AG04450 (cell line): ENCODE measurements around the gene G3BP1. TPM values are rescaled to one million over a fixed set of nuclear protein-coding genes. Genes with fewer than 3 reads are reported as not detected.
"Not testable (repeated sequence)": the region's sequence is repeated elsewhere in the genome, so short reads cannot be mapped to it uniquely, and the experiment has no call there.

Source experiments
- CTCF ChIA-PET: fragments of 300-600, 350-600 bp; formaldehyde crosslinking; extraction: SDS; loops from one replicate; lab custom pipeline; 2022; ENCODE audit warnings: antibody characterized with exemption, inconsistent platforms; lab: Charles Lee
- POLR2A ChIA-PET: fragments of 350-600 bp; formaldehyde crosslinking; extraction: SDS; loops from one replicate; lab custom pipeline; 2021; ENCODE audit warnings: antibody characterized with exemption, inconsistent platforms; lab: Yijun Ruan, JAX
- DNase-seq: peaks from one replicate; pipeline ENCODE4 v3.0.0-alpha.2; 2011; ENCODE audit warnings: low read depth, low spot score
- H3K27ac ChIP-seq: one replicate; pipeline ENCODE4 v1.5.1; 2012; ENCODE audit warnings: low read depth, low read length, control low read depth
- H3K27me3 ChIP-seq: one replicate; pipeline ENCODE4 v1.6.0; 2012; ENCODE audit warnings: low read length; ENCODE audit not compliant: control insufficient read depth, insufficient read depth
- H3K4me3 ChIP-seq: 2 replicates; pipeline ENCODE4 v1.5.1; 2011; ENCODE audit warnings: mild to moderate bottlenecking, low read depth, low read length, control low read depth
- H3K9me3 ChIP-seq: 2 replicates; pipeline ENCODE4 v1.5.1; 2012; ENCODE audit warnings: low read length; ENCODE audit not compliant: control insufficient read depth, insufficient read depth
- polyA plus RNA-seq: library from polyadenylated mRNA; depleted of rRNA; stranded (reverse); fragments of >200 nt; gene quantifications from 2 replicates; pipeline ENCODE4 v1.2.3, GENCODE V29; 2011
- TF ChIP-seq, protein P1 (sequence below): IDR thresholded peaks from 2 replicates; pipeline ENCODE4 v1.5.1; 2011; ENCODE audit warnings: low read depth, low read length, control low read depth, inconsistent platforms

Gene G3BP1
- polyA plus RNA-seq, 1 experiment, result 87.7 TPM

DNA sequence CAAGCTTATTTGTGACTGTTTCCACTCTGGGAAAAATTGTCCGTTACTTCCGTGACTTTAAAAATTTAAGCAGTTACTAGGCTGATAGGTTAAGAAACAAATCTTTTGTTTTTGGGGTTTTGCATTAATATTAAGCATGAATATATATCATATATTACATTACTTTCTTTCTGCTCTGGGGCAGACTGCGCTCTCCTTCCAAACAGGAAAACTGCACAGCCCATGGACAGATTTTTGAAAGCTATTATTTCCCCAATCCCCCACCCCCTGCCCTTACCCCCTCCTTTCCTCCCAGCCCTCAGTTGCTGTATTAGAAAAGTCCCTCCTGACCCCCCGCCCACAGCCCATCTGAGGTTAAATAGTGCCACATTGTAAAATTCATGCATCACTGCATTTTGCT, 50.4 kb downstream of the G3BP1 start:
- POLR2A ChIA-PET, result no interaction called here
- Histone ChIP-seq H3K4me3 (no peak overlapping the region), H3K9me3 (no peaks in the 10 kb centered on the region), H3K27me3 (no peaks in the 10 kb centered on the region), H3K27ac (no peak overlapping the region)
- TF ChIP-seq, protein P1, sequence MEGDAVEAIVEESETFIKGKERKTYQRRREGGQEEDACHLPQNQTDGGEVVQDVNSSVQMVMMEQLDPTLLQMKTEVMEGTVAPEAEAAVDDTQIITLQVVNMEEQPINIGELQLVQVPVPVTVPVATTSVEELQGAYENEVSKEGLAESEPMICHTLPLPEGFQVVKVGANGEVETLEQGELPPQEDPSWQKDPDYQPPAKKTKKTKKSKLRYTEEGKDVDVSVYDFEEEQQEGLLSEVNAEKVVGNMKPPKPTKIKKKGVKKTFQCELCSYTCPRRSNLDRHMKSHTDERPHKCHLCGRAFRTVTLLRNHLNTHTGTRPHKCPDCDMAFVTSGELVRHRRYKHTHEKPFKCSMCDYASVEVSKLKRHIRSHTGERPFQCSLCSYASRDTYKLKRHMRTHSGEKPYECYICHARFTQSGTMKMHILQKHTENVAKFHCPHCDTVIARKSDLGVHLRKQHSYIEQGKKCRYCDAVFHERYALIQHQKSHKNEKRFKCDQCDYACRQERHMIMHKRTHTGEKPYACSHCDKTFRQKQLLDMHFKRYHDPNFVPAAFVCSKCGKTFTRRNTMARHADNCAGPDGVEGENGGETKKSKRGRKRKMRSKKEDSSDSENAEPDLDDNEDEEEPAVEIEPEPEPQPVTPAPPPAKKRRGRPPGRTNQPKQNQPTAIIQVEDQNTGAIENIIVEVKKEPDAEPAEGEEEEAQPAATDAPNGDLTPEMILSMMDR, result no peak
- CTCF ChIA-PET, result interaction anchor here (0.6 to 12.8 kb wide), 2 partner anchors 195 to 318 kb away, joined by 5 to 373 read pairs; no protein-coding TSS in a partner anchor
- DNase-seq, result no peak

DNA sequence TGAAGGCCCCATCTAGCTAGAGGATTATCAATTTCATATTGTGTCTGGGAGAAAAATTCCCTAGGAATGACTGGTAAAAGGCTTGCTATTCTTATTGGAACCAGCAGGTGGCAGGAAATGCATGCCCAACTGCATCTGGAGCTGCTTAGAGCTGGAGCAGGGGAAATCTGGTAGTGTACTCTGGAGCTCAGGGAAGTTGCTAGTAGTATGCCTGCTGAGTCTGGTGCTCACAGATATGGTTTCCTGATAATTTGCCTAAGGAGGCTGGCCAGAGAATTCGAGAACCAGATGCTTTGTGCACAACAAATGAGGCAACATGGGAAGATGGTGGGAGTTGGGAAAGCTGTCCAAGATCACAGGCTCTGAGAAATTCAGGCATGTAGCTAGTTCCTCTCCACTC, 53.7 kb downstream of the G3BP1 start:
- CTCF ChIA-PET, result interaction anchor here (0.6 to 12.8 kb wide), 26 partner anchors 8 to 689 kb away, joined by 3 to 373 read pairs (median 5); no protein-coding TSS in a partner anchor
- peak; percentile 42 for DNase-seq
- Histone ChIP-seq H3K4me3 (no peak overlapping the region), H3K9me3 (no peaks in the 10 kb centered on the region), H3K27ac (no peak overlapping the region), H3K27me3 (no peaks in the 10 kb centered on the region)
- POLR2A ChIA-PET, result interaction anchor here (1.3 to 1.5 kb wide), 2 partner anchors 54 to 317 kb away, joined by 4 to 7 read pairs; partner anchors contain the start of gene G3BP1
- TF ChIP-seq, protein P1, result peak; percentile 93

DNA sequence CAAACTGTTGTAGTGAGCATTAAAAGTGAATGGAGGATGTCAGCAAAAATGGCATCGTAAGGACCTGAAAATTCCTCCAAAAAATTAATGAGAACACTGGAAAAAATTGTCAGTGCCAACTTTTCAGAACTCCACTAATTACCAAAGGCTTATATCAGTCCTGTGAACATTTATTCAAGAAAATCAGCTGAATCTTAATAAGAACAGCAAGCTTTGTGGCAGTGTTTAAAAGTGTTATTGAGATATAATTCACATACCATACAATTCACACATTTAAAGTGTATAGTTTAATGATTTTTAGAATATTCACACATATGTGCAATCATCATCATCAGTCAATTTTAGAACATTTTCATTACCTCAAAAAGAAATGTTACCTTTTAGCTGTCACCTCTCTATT, 57.6 kb downstream of the G3BP1 start:
- ChIA-PET POLR2A (no interaction called here), CTCF (interaction anchor here (12.8 kb wide), 1 partner anchor 311 kb away, joined by 373 read pairs; no protein-coding TSS in a partner anchor)
- TF ChIP-seq, protein P1, result no peak
- no peak overlapping the region for H3K27ac ChIP-seq
- H3K4me3 ChIP-seq, result no peak overlapping the region
- H3K27me3 ChIP-seq, result no peaks in the 10 kb centered on the region
- DNase-seq, result no peak
- H3K9me3 ChIP-seq, result peaks cover 14% of the 10 kb centered on the region

DNA sequence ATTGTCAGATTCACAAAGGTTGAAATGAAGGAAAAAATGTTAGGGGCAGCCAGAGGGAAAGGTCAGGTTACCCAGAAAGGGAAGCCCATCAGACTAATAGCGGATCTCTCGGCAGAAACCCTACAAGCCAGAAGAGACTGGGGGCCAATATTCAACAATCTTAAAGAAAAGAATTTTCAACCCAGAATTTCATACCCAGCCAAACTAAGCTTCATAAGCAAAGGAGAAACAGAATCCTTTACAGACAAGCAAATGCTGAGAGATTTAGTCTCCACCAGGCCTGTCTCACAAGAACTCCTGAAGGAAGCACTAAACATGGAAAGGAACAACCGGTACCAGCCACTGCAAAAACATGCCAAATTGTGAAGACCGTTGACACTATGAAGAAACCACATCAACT, 61.1 kb downstream of the G3BP1 start:
- H3K4me3 ChIP-seq, DNase-seq, POLR2A ChIA-PET, H3K27ac ChIP-seq, H3K27me3 ChIP-seq: not testable (repeated sequence)
- CTCF ChIA-PET, result interaction anchor here (1.4 to 2.4 kb wide), 2 partner anchors 8 to 310 kb away, joined by 6 to 7 read pairs; no protein-coding TSS in a partner anchor
- peaks cover 14% of the 10 kb centered on the region for H3K9me3 ChIP-seq

DNA sequence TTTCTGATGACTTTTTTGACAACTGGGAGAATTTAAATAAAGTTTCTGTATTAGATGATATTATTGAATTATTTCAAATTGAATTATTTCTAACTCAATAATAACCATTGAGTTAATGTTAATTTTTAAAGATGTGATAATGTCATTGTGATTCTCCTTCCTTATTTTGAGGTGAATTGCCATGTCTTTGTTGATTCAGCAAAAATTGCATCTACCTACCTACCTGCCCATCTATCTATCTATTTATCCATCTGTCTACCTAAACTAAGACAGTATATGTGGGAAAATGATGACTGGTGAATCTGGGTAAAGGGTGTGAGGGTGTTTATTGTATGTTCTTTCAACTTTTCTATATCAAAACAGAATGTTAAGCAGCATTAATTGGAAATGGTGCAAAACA, 75.0 kb downstream of the G3BP1 start:
- ChIA-PET POLR2A (no interaction called here), CTCF (no interaction called here)
- DNase-seq, result no peak
- TF ChIP-seq, protein P1, result no peak
- no peak overlapping the region for H3K4me3 ChIP-seq
- H3K9me3 ChIP-seq, result no peaks in the 10 kb centered on the region
- H3K27ac ChIP-seq, result no peak overlapping the region
- no peaks in the 10 kb centered on the region for H3K27me3 ChIP-seq
